Neural cell (in vitro differentiated cells): ENCODE data around the gene UBASH3A. TPM values are rescaled to one million over a fixed set of nuclear protein-coding genes. Genes with fewer than 3 reads are reported as not detected.

ENCODE experiments used
- H2AFZ ChIP-seq: fragments of 200-600, 300-800 bp; sonication (generic), shearing (Covaris generic); 2 replicates; pipeline ENCODE4 v1.6.0; 2014; ENCODE audit warnings: low read depth, mild to moderate bottlenecking, antibody characterized with exemption, low read length, moderate library complexity
- H3F3A ChIP-seq: fragments of 200-600 bp; shearing (Covaris generic); 2 replicates; pipeline ENCODE4 v1.6.1; 2016; ENCODE audit warnings: mild to moderate bottlenecking, moderate library complexity, mixed read lengths, antibody characterized with exemption, low read length; ENCODE audit not compliant: insufficient read depth, poor library complexity, severe bottlenecking
- H3K27ac ChIP-seq: fragments of 200-600, 300-800 bp; sonication (generic), shearing (Covaris generic); 2 replicates; pipeline ENCODE4 v1.5.1; 2014; ENCODE audit warnings: mild to moderate bottlenecking, low read length, moderate library complexity
- H3K27me3 ChIP-seq: fragments of 300-800, 200-600 bp; sonication (generic), shearing (Covaris generic); 2 replicates; pipeline ENCODE4 v1.6.0; 2014; ENCODE audit warnings: mild to moderate bottlenecking, low read depth, low read length, moderate library complexity; ENCODE audit not compliant: insufficient read depth
- H3K36me3 ChIP-seq: fragments of 300-800, 200-600 bp; sonication (generic), shearing (Covaris generic); 2 replicates; pipeline ENCODE4 v1.5.1; 2014; ENCODE audit warnings: mild to moderate bottlenecking, antibody characterized with exemption, low read length, moderate library complexity; ENCODE audit not compliant: insufficient read depth
- H3K4me2 ChIP-seq: fragments of 300-800, 200-600 bp; sonication (generic), shearing (Covaris generic); 2 replicates; pipeline ENCODE4 v1.6.0; 2014; ENCODE audit warnings: mild to moderate bottlenecking, low read length
- H3K4me3 ChIP-seq: fragments of 300-800, 200-600 bp; sonication (generic), shearing (Covaris generic); 2 replicates; pipeline ENCODE4 v1.5.1; 2014; ENCODE audit warnings: mild to moderate bottlenecking, low read length, moderate library complexity
- H3K79me2 ChIP-seq: fragments of 200-600 bp; shearing (Covaris generic); replicated peaks from 2 replicates; pipeline ENCODE4 v1.6.0; 2014; ENCODE audit warnings: mild to moderate bottlenecking, low read length, moderate library complexity; ENCODE audit not compliant: insufficient read depth
- H3K9ac ChIP-seq: fragments of 300-800, 200-600 bp; sonication (generic), shearing (Covaris generic); 2 replicates; pipeline ENCODE4 v1.6.1; 2016; ENCODE audit warnings: mild to moderate bottlenecking, low read length, mixed read lengths
- H3K9me2 ChIP-seq: fragments of 200-600 bp; shearing (Covaris generic); 2 replicates; pipeline ENCODE4 v1.6.1; 2016; ENCODE audit warnings: mild to moderate bottlenecking, low read length, mixed read lengths; ENCODE audit not compliant: insufficient read depth
- H3K9me3 ChIP-seq: fragments of 200-600, 300-800 bp; sonication (generic), shearing (Covaris generic); 2 replicates; pipeline ENCODE4 v1.6.1; 2016; ENCODE audit warnings: mild to moderate bottlenecking, mixed run types, low read length, moderate library complexity, mixed read lengths
- H4K20me1 ChIP-seq: fragments of 200-600 bp; shearing (Covaris generic); 2 replicates; pipeline ENCODE4 v1.6.1; 2016; ENCODE audit warnings: mild to moderate bottlenecking, mixed run types; ENCODE audit not compliant: insufficient read depth
- EP300 ChIP-seq: fragments of 450-650 bp; conservative IDR thresholded peaks from 2 replicates; pipeline ENCODE4 v1.6.1; 2014; ENCODE audit warnings: antibody characterized with exemption, mild to moderate bottlenecking, moderate library complexity; ENCODE audit not compliant: poor library complexity, severe bottlenecking
- EZH2 ChIP-seq: fragments of 200-600, 300-800 bp; shearing (Covaris generic), sonication (generic); IDR thresholded peaks from 2 replicates; pipeline ENCODE4 v1.6.1; 2014; ENCODE audit warnings: antibody characterized with exemption, low read length, borderline replicate concordance, mild to moderate bottlenecking; ENCODE audit not compliant: insufficient read depth, poor library complexity, severe bottlenecking
- MXI1 ChIP-seq: fragments of 450-650 bp; conservative IDR thresholded peaks from 2 replicates; pipeline ENCODE4 v1.6.1; 2014; ENCODE audit warnings: antibody characterized with exemption, mild to moderate bottlenecking; ENCODE audit not compliant: poor library complexity, severe bottlenecking
- POLR2AphosphoS5 ChIP-seq: IDR thresholded peaks from 2 replicates; pipeline ENCODE4 v1.6.1; 2012
- RAD21 ChIP-seq: fragments of 450-650 bp; conservative IDR thresholded peaks from 2 replicates; pipeline ENCODE4 v1.6.1; 2014; ENCODE audit warnings: antibody characterized with exemption, mild to moderate bottlenecking, moderate library complexity
- SMC3 ChIP-seq: fragments of 450-650 bp; conservative IDR thresholded peaks from 2 replicates; pipeline ENCODE4 v1.6.1; 2014; ENCODE audit warnings: antibody characterized with exemption, mild to moderate bottlenecking, moderate library complexity; ENCODE audit not compliant: poor library complexity
- TAF1 ChIP-seq: IDR thresholded peaks from 2 replicates; pipeline ENCODE4 v1.6.1; 2012; ENCODE audit warnings: low read depth
- polyA plus RNA-seq: library from polyadenylated mRNA; depleted of rRNA; stranded (reverse); fragments of >200 nt; gene quantifications from 2 replicates; pipeline ENCODE4 v1.2.3, GENCODE V29; 2014
- TF ChIP-seq, protein P1 (sequence below): IDR thresholded peaks from 2 replicates; pipeline ENCODE4 v1.6.1; 2012; ENCODE audit warnings: borderline replicate concordance
- TF ChIP-seq, protein P2 (sequence below): fragments of 450-650 bp; IDR thresholded peaks from 2 replicates; pipeline ENCODE4 v1.5.1; 2014; ENCODE audit warnings: antibody characterized with exemption, mild to moderate bottlenecking, moderate library complexity; ENCODE audit not compliant: poor library complexity, severe bottlenecking

Gene UBASH3A
- polyA plus RNA-seq, 1 donor from 2014 or later: not detected

DNA sequence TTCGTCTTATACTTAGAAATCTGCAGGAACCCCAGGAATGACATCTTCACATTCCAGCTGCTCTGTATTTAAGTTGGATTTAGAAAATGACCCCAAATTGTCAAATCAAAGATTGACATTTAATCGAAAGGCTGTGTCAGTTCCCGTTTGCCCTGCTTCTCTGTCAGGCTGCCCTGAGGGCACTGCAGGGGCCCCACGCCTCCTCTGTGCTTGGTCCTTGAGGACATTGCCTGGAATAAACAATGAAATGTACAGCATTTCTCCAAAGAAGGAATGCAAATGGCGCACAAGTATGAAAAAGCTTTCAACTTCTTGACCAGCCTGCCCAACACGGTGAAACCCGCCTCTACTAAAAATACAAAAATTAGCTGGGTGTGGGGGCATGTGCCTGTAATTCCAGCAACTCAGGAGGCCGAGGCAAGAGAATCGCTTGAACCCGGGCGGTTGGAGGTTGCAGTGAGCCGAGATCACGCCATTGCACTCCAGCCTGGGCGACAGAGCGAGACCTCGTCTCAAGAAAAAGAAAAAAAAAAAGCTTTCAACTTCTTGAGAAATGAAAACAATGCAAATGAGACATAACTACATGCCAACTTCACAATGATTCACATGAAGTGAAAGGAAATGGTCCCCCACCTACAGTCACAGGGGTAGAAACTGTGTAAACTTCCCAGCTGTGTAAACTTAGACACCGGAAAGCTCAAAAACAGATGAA lies 10.8 kb upstream of the UBASH3A start:
- Histone ChIP-seq H2AFZ (no peak overlapping the region), H3K9me3 (no peaks in the 10 kb centered on the region), H3K9me2 (no peaks in the 10 kb centered on the region), H3K4me3 (no peak overlapping the region), H3K9ac (no peak overlapping the region), H3K27me3 (no peaks in the 10 kb centered on the region), H3K36me3 (no peaks in the 10 kb centered on the region), H3F3A (no peaks in the 10 kb centered on the region), H3K4me2 (no peak overlapping the region), H3K27ac (no peak overlapping the region), H3K79me2 (no peaks in the 10 kb centered on the region), H4K20me1 (no peaks in the 10 kb centered on the region)
- no peak for TF ChIP-seq RAD21
- no peak for TF ChIP-seq TAF1
- TF ChIP-seq, protein P1, sequence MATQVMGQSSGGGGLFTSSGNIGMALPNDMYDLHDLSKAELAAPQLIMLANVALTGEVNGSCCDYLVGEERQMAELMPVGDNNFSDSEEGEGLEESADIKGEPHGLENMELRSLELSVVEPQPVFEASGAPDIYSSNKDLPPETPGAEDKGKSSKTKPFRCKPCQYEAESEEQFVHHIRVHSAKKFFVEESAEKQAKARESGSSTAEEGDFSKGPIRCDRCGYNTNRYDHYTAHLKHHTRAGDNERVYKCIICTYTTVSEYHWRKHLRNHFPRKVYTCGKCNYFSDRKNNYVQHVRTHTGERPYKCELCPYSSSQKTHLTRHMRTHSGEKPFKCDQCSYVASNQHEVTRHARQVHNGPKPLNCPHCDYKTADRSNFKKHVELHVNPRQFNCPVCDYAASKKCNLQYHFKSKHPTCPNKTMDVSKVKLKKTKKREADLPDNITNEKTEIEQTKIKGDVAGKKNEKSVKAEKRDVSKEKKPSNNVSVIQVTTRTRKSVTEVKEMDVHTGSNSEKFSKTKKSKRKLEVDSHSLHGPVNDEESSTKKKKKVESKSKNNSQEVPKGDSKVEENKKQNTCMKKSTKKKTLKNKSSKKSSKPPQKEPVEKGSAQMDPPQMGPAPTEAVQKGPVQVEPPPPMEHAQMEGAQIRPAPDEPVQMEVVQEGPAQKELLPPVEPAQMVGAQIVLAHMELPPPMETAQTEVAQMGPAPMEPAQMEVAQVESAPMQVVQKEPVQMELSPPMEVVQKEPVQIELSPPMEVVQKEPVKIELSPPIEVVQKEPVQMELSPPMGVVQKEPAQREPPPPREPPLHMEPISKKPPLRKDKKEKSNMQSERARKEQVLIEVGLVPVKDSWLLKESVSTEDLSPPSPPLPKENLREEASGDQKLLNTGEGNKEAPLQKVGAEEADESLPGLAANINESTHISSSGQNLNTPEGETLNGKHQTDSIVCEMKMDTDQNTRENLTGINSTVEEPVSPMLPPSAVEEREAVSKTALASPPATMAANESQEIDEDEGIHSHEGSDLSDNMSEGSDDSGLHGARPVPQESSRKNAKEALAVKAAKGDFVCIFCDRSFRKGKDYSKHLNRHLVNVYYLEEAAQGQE: no peak
- TF ChIP-seq, protein P2, sequence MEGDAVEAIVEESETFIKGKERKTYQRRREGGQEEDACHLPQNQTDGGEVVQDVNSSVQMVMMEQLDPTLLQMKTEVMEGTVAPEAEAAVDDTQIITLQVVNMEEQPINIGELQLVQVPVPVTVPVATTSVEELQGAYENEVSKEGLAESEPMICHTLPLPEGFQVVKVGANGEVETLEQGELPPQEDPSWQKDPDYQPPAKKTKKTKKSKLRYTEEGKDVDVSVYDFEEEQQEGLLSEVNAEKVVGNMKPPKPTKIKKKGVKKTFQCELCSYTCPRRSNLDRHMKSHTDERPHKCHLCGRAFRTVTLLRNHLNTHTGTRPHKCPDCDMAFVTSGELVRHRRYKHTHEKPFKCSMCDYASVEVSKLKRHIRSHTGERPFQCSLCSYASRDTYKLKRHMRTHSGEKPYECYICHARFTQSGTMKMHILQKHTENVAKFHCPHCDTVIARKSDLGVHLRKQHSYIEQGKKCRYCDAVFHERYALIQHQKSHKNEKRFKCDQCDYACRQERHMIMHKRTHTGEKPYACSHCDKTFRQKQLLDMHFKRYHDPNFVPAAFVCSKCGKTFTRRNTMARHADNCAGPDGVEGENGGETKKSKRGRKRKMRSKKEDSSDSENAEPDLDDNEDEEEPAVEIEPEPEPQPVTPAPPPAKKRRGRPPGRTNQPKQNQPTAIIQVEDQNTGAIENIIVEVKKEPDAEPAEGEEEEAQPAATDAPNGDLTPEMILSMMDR: no peak
- TF ChIP-seq EP300: no peak
- no peak for TF ChIP-seq SMC3
- TF ChIP-seq MXI1: no peak
- TF ChIP-seq EZH2: no peak
- no peak for TF ChIP-seq POLR2AphosphoS5

DNA sequence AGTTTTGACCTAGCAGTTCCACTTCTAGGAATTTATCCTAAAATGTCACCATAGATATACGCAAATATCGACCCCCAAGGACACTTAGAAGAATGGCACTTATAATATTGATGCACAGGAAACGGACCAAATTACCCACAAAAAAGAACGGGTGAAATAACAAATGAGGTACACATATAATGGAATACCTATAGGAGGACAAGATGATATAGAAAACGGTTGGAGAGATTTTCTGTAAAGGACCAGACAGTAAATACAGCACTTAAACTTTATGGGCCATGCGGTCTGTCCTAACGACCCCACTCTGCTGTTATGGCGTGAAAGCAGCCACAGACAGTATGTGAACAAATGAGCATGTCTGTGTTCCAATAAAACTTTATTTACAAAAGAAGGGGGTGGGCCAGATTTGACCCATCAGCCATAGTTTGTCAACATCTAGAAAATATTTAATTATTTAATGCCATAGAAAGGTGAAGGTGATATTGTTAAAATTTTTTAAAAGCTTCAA lies 10.2 kb upstream of the UBASH3A start:
- no peak overlapping the region for H3K9ac ChIP-seq
- H3K79me2 ChIP-seq: no peaks in the 10 kb centered on the region
- no peaks in the 10 kb centered on the region for H3K27me3 ChIP-seq
- TF ChIP-seq MXI1 (no peak), SMC3 (no peak), EP300 (no peak), EZH2 (no peak), RAD21 (no peak), TAF1 (no peak), POLR2AphosphoS5 (no peak)
- TF ChIP-seq, protein P1: no peak
- TF ChIP-seq, protein P2: no peak
- no peaks in the 10 kb centered on the region for H3F3A ChIP-seq
- no peaks in the 10 kb centered on the region for H4K20me1 ChIP-seq
- H2AFZ ChIP-seq: no peak overlapping the region
- H3K36me3 ChIP-seq: no peaks in the 10 kb centered on the region
- H3K4me2 ChIP-seq: no peak overlapping the region
- no peaks in the 10 kb centered on the region for H3K9me3 ChIP-seq
- no peak overlapping the region for H3K4me3 ChIP-seq
- H3K9me2 ChIP-seq: no peaks in the 10 kb centered on the region
- H3K27ac ChIP-seq: no peak overlapping the region
